ENCODE data around the gene TSPAN16.

TSPAN16 gene

GRCh38 chr19:11295665-11296245 lies at the start of gene TSPAN16:
Gene TSPAN16 (plus strand): TSS chr19:11296160. CDS start chr19:11296298, 138 bp downstream.
- TF ChIP-seq CTCF (IDR thresholded peaks at IDR 0.05; ENCODE audit: low read depth, low read length, poor library complexity, severe bottlenecking): no peak
- TF ChIP-seq EZH2phosphoT487 (IDR thresholded peaks at IDR 0.05; ENCODE audit: borderline replicate concordance, low read length): no peak
- Histone ChIP-seq H3K79me2 (ENCODE audit: control insufficient read depth, low read length) (no peaks in the 10 kb centered on the region), H3F3A (ENCODE audit: control insufficient read depth, insufficient read depth) (no peaks in the 10 kb centered on the region), H3K36me3 (ENCODE audit: control insufficient read depth, low read length) (no peaks in the 10 kb centered on the region), H3K4me1 (ENCODE audit: control insufficient read depth, low read length) (peaks cover 8% of the 10 kb centered on the region), H3K4me2 (ENCODE audit: low read length) (no peak within 1 kb of the TSS), H3K27ac (ENCODE audit: low read depth, low read length) (no peak within 1 kb of the TSS), H3K9me2 (replicated peaks; ENCODE audit: control insufficient read depth, low read length) (no peaks in the 10 kb centered on the region), H3K4me3 (ENCODE audit: low read length) (no peak within 1 kb of the TSS), H3K9me3 (ENCODE audit: control insufficient read depth, insufficient read depth, low read length) (no peaks in the 10 kb centered on the region), H4K20me1 (ENCODE audit: control insufficient read depth, insufficient read depth, low read depth, low read length) (no peaks in the 10 kb centered on the region), H3K27me3 (ENCODE audit: control insufficient read depth, low read length) (no peaks in the 10 kb centered on the region)

- Histone ChIP-seq H3K36me3 (ENCODE audit: control insufficient read depth, low read length) (peaks cover 29% of the 10 kb centered on the region), H3K27ac (ENCODE audit: low read depth, low read length) (no peak overlapping the region), H3K79me2 (ENCODE audit: control insufficient read depth, low read length) (no peaks in the 10 kb centered on the region), H3F3A (ENCODE audit: control insufficient read depth, insufficient read depth) (no peaks in the 10 kb centered on the region), H3K9me2 (replicated peaks; ENCODE audit: control insufficient read depth, low read length) (no peaks in the 10 kb centered on the region), H3K9me3 (ENCODE audit: control insufficient read depth, insufficient read depth, low read length) (no peaks in the 10 kb centered on the region), H4K20me1 (ENCODE audit: control insufficient read depth, insufficient read depth, low read depth, low read length) (peaks cover 3% of the 10 kb centered on the region; the same call in 1 of the 2 replicates), H3K4me3 (ENCODE audit: low read length) (no peak overlapping the region), H3K4me1 (ENCODE audit: control insufficient read depth, low read length) (peaks cover 3% of the 10 kb centered on the region), H3K4me2 (ENCODE audit: low read length) (no peak overlapping the region), H3K27me3 (ENCODE audit: control insufficient read depth, low read length) (no peaks in the 10 kb centered on the region)
- no peak for TF ChIP-seq EZH2phosphoT487 (IDR thresholded peaks at IDR 0.05; ENCODE audit: borderline replicate concordance, low read length)
- TF ChIP-seq CTCF (IDR thresholded peaks at IDR 0.05; ENCODE audit: low read depth, low read length, poor library complexity, severe bottlenecking): no peak
Measured at GRCh38 chr19:11246941-11247340, 49.0 kb upstream of the TSPAN16 start.

GRCh38 chr19:11247391-11247790 lies 48.6 kb upstream of the TSPAN16 start:
- H3F3A ChIP-seq (ENCODE audit: control insufficient read depth, insufficient read depth): no peaks in the 10 kb centered on the region
- H3K4me1 ChIP-seq (ENCODE audit: control insufficient read depth, low read length): peaks cover 3% of the 10 kb centered on the region
- H4K20me1 ChIP-seq (ENCODE audit: control insufficient read depth, insufficient read depth, low read depth, low read length): peaks cover 3% of the 10 kb centered on the region; the same call in 1 of the 2 replicates
- H3K27ac ChIP-seq (ENCODE audit: low read depth, low read length): no peak overlapping the region
- H3K9me3 ChIP-seq (ENCODE audit: control insufficient read depth, insufficient read depth, low read length): no peaks in the 10 kb centered on the region
- no peak overlapping the region for H3K4me2 ChIP-seq (ENCODE audit: low read length)
- H3K36me3 ChIP-seq (ENCODE audit: control insufficient read depth, low read length): peaks cover 33% of the 10 kb centered on the region
- no peaks in the 10 kb centered on the region for H3K79me2 ChIP-seq (ENCODE audit: control insufficient read depth, low read length)
- no peak for TF ChIP-seq EZH2phosphoT487 (IDR thresholded peaks at IDR 0.05; ENCODE audit: borderline replicate concordance, low read length)
- TF ChIP-seq CTCF (IDR thresholded peaks at IDR 0.05; ENCODE audit: low read depth, low read length, poor library complexity, severe bottlenecking): no peak
- H3K4me3 ChIP-seq (ENCODE audit: low read length): no peak overlapping the region
- no peaks in the 10 kb centered on the region for H3K27me3 ChIP-seq (ENCODE audit: control insufficient read depth, low read length)
- H3K9me2 ChIP-seq (replicated peaks; ENCODE audit: control insufficient read depth, low read length): no peaks in the 10 kb centered on the region
